ENCODE measurements around the gene GPRIN3. TPM values are rescaled to one million over a fixed set of nuclear protein-coding genes. Genes with fewer than 3 reads are reported as not detected.

Gene GPRIN3
- total RNA-seq, 1 donor from 2014 or later = 6.1 TPM

DNA sequence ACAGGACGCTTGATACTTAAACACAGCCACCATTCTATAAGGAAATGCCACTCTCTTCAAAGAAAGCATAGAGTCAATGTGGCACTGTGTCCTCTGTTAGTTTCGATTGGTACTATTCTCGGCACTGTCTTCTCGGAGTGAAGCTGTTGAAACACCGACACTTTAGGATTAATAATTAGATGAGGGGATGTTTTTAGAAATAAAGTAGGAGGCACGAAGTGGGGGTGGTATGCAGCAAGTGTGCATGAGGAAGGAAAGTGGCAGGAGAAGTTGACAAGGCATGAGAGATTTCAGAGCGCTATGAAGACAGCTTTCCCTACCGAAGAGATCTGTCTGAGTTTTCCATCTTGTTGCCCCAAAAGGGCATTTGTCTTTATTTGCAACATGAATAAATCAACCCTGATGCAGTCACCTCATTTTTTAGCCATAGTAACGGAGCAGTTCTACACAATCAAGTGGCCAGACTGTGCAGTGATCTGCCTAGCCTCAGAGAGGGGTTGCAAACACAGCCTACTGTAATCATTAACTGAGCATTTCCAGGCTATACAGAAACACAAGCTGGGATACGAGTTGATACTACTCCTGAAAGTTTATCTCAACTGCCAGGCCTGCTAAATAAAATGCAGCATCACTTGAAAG, 8.3 kb downstream of the GPRIN3 start:
- H3K27ac ChIP-seq = no peak overlapping the region
- peaks cover 10% of the 10 kb centered on the region for H3K4me1 ChIP-seq
- intact Hi-C loops (cut with DNase I) = no loop called here

DNA sequence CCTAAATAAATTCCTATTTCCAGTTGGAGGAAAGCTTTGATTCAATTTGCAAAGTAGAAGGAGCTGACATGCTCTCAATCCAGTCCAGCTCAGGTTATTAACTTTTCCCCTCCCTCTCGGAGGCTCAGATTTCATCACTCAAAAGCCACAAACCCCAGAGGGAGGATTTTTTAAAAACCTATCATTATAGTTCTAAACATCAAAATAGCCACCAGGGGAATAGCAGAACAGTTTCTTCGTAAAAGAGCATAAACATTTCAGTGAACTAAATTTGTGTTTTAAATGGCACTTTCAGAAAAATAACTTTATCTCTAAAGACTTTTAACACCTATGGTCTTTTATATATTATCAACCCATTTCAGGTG, 8.8 kb downstream of the GPRIN3 start:
- H3K9me3 ChIP-seq = no peaks in the 10 kb centered on the region
- H3K36me3 ChIP-seq = no peaks in the 10 kb centered on the region
- TF ChIP-seq CTCF (IDR thresholded peaks at IDR 0.05) = no peak
- no peak for TF ChIP-seq POLR2A (IDR thresholded peaks at IDR 0.05)
- TF ChIP-seq POLR2AphosphoS5 (IDR thresholded peaks at IDR 0.05; ENCODE audit: insufficient read depth in 1 of 2, low read depth in 1 of 2) = no peak
- peaks cover 10% of the 10 kb centered on the region for H3K4me1 ChIP-seq
- H3K27me3 ChIP-seq = no peaks in the 10 kb centered on the region
- H3K27ac ChIP-seq = no peak overlapping the region
- no peak for DNase-seq (ENCODE audit: extremely low spot score in 2 of 2)
- H3K4me3 ChIP-seq = no peak overlapping the region
- intact Hi-C loops (cut with DNase I) = no loop called here

More for the DNA sequence above, 8.3 kb downstream of the GPRIN3 start:
- no peaks in the 10 kb centered on the region for H3K9me3 ChIP-seq
- no peaks in the 10 kb centered on the region for H3K36me3 ChIP-seq
- TF ChIP-seq CTCF (IDR thresholded peaks at IDR 0.05) = no peak
- TF ChIP-seq POLR2A (IDR thresholded peaks at IDR 0.05) = no peak
- TF ChIP-seq POLR2AphosphoS5 (IDR thresholded peaks at IDR 0.05; ENCODE audit: insufficient read depth in 1 of 2, low read depth in 1 of 2) = no peak
- no peak for DNase-seq (ENCODE audit: extremely low spot score in 2 of 2)
- H3K27me3 ChIP-seq = no peaks in the 10 kb centered on the region
- no peak overlapping the region for H3K4me3 ChIP-seq

- H3K27ac ChIP-seq = no peak overlapping the region
Observed at GRCh38 chr4:89298155-89298554, 9.4 kb downstream of the GPRIN3 start.

DNA sequence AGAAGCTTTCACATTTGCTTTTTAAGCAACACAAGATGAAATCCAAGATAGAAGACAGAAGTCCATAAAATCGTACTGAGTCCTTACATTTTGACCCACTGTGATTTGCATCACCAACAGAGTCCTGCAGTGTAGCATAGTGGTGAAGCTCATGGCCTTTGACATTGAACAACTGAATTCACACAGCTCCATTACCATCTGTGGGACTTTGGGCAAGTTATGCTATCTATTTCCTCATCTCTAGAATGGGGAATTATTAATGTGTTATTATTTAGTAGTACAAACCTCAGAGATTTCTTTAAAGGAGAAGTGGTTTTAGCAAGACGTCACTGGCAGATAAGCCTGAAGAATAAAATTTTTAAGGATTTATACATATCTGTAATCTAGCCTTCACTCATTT, 10.7 kb downstream of the GPRIN3 start:
- Histone ChIP-seq H3K27me3 (no peaks in the 10 kb centered on the region), H3K36me3 (no peaks in the 10 kb centered on the region), H3K4me3 (no peak overlapping the region), H3K4me1 (peaks cover 10% of the 10 kb centered on the region), H3K9me3 (no peaks in the 10 kb centered on the region), H3K27ac (no peak overlapping the region)
- intact Hi-C loops (cut with DNase I) = no loop called here
- DNase-seq (ENCODE audit: extremely low spot score in 2 of 2) = no peak
- no peak for TF ChIP-seq POLR2AphosphoS5 (IDR thresholded peaks at IDR 0.05; ENCODE audit: insufficient read depth in 1 of 2, low read depth in 1 of 2)
- no peak for TF ChIP-seq CTCF (IDR thresholded peaks at IDR 0.05)
- TF ChIP-seq POLR2A (IDR thresholded peaks at IDR 0.05) = no peak

More at GRCh38 chr4:89298155-89298554, 9.4 kb downstream of the GPRIN3 start:
- no peak for DNase-seq (ENCODE audit: extremely low spot score in 2 of 2)
- intact Hi-C loops (cut with DNase I) = no loop called here
- TF ChIP-seq POLR2AphosphoS5 (IDR thresholded peaks at IDR 0.05; ENCODE audit: insufficient read depth in 1 of 2, low read depth in 1 of 2) (no peak), POLR2A (IDR thresholded peaks at IDR 0.05) (no peak), CTCF (IDR thresholded peaks at IDR 0.05) (no peak)
- Histone ChIP-seq H3K4me3 (no peak overlapping the region), H3K27me3 (no peaks in the 10 kb centered on the region), H3K4me1 (peaks cover 10% of the 10 kb centered on the region), H3K36me3 (no peaks in the 10 kb centered on the region), H3K9me3 (no peaks in the 10 kb centered on the region)

- Histone ChIP-seq H3K9me3 (no peaks in the 10 kb centered on the region), H3K4me3 (no peak overlapping the region), H3K27me3 (no peaks in the 10 kb centered on the region), H3K36me3 (no peaks in the 10 kb centered on the region), H3K4me1 (peaks cover 10% of the 10 kb centered on the region), H3K27ac (no peak overlapping the region)
- no peak for TF ChIP-seq POLR2A (IDR thresholded peaks at IDR 0.05)
- no peak for TF ChIP-seq POLR2AphosphoS5 (IDR thresholded peaks at IDR 0.05; ENCODE audit: insufficient read depth in 1 of 2, low read depth in 1 of 2)
- no peak for TF ChIP-seq CTCF (IDR thresholded peaks at IDR 0.05)
- intact Hi-C loops (cut with DNase I) = no loop called here
- no peak for DNase-seq (ENCODE audit: extremely low spot score in 2 of 2)
Observed at GRCh38 chr4:89296399-89296798, 11.2 kb downstream of the GPRIN3 start.

All from vagina (tissue), 2 donors.